ENCODE measurements around the gene ZNF497. TPM values are rescaled to one million over a fixed set of nuclear protein-coding genes. Genes with fewer than 3 reads are reported as not detected.

ZNF497 gene
- total and polyA plus RNA-seq, 9 of the 15 experiments (the other 6 are each of a cell fraction or from before 2014, with no cell fraction given) = 0.06 to 0.98 (median 0.44) TPM; not detected in 1

- peak; percentile 94 for TF ChIP-seq MEIS2 (IDR thresholded peaks at IDR 0.05; ENCODE audit: partially characterized antibody)
- peak; percentile 55; the same call in 1 of the 2 replicates for TF ChIP-seq PML (IDR thresholded peaks at IDR 0.05; ENCODE audit: low read length)
- peak; percentile 69 for TF ChIP-seq RNF2 (IDR thresholded peaks at IDR 0.05)
- peak; percentile 77 for TF ChIP-seq ZKSCAN1 (IDR thresholded peaks at IDR 0.05; ENCODE audit: low read depth, low read length)
- TF ChIP-seq U2AF1 (optimal IDR thresholded peaks at IDR 0.05; ENCODE audit: low read depth, low read length) = peak; percentile 97
- peak; percentile 99 for TF ChIP-seq RB1 (IDR thresholded peaks at IDR 0.05; ENCODE audit: low read depth)
- no peak for TF ChIP-seq HBP1 (CRISPR knock-in tag; IDR thresholded peaks at IDR 0.05)
- no peak for TF ChIP-seq SRSF1 (IDR thresholded peaks at IDR 0.05; ENCODE audit: low read depth, low read length)
- peak; percentile 79; the same call in 1 of the 2 replicates for TF ChIP-seq KDM2B (CRISPR knock-in tag; IDR thresholded peaks at IDR 0.05)
- TF ChIP-seq COPS2 (conservative IDR thresholded peaks at IDR 0.05) = no peak
- TF ChIP-seq CSDE1 (IDR thresholded peaks at IDR 0.05) = peak in 1 of 2 experiments; percentile 98; a peak in 2 of 4 replicates
- TF ChIP-seq STAT5B (CRISPR knock-in tag; IDR thresholded peaks at IDR 0.05) = no peak
- no peak for TF ChIP-seq ZNF668 (CRISPR knock-in tag; IDR thresholded peaks at IDR 0.05)
- peak; percentile 28 for TF ChIP-seq POU5F1 (IDR thresholded peaks at IDR 0.05; ENCODE audit: borderline replicate concordance, low read depth, low read length, partially characterized antibody)
- peak; percentile 79; the same call in 1 of the 2 replicates for TF ChIP-seq ZNF76 (CRISPR knock-in tag; IDR thresholded peaks at IDR 0.05; ENCODE audit: borderline replicate concordance)
- peak; percentile 68 for TF ChIP-seq NFIC (IDR thresholded peaks at IDR 0.05)
- 0 out of 2 replicates have a peak, but pooled peaks have one; percentile 58 for TF ChIP-seq ZHX1 (conservative IDR thresholded peaks at IDR 0.05; ENCODE audit: low read length)
- no peak; the same call in 1 of the 2 replicates for TF ChIP-seq DPF2 (IDR thresholded peaks at IDR 0.05)
- TF ChIP-seq JUN (IDR thresholded peaks at IDR 0.05; ENCODE audit: borderline replicate concordance, low read depth, low read length) = peak; percentile 49; the same call in 1 of the 2 replicates
- no peak for TF ChIP-seq JUN (CRISPR knock-in tag; IDR thresholded peaks at IDR 0.05; ENCODE audit: borderline replicate concordance)
- TF ChIP-seq CHCHD3 (CRISPR knock-in tag; IDR thresholded peaks at IDR 0.05) = peak; percentile 53; the same call in 1 of the 2 replicates
- peak; percentile 94 for TF ChIP-seq E2F3 (CRISPR knock-in tag; IDR thresholded peaks at IDR 0.05)
- TF ChIP-seq NR4A1 (CRISPR knock-in tag; IDR thresholded peaks at IDR 0.05) = peak; percentile 71; the same call in 1 of the 2 replicates
- TF ChIP-seq NR4A1 (tag; IDR thresholded peaks at IDR 0.05) = peak; percentile 86
- no peak for TF ChIP-seq BRD4 (IDR thresholded peaks at IDR 0.05)
- no peak for TF ChIP-seq TSC22D4 (tag; IDR thresholded peaks at IDR 0.05)
- TF ChIP-seq ATF4 (CRISPR knock-in tag; IDR thresholded peaks at IDR 0.05) = peak; percentile 2; the same call in 1 of the 2 replicates
Measured at GRCh38 chr19:58380662-58381459, 18.3 kb upstream of the ZNF497 start, which contains the start of gene ZNF837 (continued).

Data from K562 (cell line).